ENCODE data around the gene STRADA.
A peak's percentile ranks its signal among the peaks of the same experiment; 100 is the strongest.

Gene STRADA, protein sequence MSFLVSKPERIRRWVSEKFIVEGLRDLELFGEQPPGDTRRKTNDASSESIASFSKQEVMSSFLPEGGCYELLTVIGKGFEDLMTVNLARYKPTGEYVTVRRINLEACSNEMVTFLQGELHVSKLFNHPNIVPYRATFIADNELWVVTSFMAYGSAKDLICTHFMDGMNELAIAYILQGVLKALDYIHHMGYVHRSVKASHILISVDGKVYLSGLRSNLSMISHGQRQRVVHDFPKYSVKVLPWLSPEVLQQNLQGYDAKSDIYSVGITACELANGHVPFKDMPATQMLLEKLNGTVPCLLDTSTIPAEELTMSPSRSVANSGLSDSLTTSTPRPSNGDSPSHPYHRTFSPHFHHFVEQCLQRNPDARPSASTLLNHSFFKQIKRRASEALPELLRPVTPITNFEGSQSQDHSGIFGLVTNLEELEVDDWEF

DNA sequence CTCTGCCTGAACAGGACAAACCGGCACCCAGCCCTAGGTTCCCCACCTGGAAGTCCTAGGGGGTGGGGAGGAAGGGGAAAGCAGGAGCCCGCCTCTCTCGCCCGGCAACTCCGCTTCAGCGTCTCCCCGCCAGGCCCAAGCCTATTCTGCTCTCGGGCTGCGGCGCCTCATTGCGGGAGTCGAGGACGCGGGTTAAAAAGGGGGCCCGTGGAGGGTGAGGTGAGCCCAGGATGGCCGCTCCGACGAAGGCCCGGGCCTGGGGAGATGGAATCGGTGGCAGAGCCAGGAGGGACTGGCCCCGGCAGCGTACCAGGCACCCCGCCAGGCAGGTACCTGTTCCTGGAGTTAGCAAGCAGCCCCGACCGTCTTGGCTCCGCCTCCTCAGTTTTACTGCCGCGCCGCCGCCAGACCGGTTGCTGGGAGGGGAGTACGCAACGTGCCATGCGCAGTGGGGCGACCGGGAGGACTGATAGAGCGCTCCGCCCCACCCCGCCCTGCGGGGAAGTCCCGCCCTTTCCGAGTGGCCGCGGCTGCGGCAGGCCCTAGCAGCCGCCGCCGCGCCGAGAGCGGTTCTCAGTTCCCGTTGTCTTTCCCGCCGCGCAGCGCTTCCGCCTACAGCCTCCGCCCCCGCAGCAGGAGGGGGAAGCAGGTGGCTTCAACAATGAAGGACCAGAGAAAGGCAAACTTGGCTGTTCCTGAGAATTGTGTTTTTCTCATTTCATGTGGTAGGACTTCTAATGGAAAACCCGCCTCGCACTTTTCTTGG is at the start of gene STRADA:
Gene STRADA (minus strand): TSS at position 392 of the 766 bp plus-strand sequence. CDS start 13,430 bp downstream, outside the sequence.
- DNase-seq = peak; percentile 99
- in situ Hi-C loops (cut with MboI; ENCODE audit: low pct_unique_long_range_greater_than_20kb, low sequenced_read_pairs) = no loop called here

DNA sequence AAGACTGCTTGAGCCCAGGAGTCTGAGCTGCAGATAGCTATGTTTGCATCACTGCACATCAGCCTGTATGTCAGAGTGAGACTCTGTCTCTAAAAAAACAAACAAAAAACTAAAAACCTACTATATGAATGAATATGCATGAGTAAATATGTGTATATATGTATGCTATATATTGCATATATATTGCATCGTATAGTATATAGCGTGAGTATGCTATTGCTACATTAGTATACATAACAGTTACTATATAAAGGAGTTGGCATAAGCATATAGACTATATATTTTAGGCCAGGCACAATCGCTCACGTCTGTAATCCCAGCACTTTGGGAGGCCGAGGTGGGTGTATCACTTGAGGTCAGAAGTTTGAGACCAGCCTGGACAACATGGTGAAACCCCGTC is 48.5 kb upstream of the STRADA start:
- DNase-seq = no peak
- in situ Hi-C loops (cut with MboI; ENCODE audit: low pct_unique_long_range_greater_than_20kb, low sequenced_read_pairs) = no loop called here

DNA sequence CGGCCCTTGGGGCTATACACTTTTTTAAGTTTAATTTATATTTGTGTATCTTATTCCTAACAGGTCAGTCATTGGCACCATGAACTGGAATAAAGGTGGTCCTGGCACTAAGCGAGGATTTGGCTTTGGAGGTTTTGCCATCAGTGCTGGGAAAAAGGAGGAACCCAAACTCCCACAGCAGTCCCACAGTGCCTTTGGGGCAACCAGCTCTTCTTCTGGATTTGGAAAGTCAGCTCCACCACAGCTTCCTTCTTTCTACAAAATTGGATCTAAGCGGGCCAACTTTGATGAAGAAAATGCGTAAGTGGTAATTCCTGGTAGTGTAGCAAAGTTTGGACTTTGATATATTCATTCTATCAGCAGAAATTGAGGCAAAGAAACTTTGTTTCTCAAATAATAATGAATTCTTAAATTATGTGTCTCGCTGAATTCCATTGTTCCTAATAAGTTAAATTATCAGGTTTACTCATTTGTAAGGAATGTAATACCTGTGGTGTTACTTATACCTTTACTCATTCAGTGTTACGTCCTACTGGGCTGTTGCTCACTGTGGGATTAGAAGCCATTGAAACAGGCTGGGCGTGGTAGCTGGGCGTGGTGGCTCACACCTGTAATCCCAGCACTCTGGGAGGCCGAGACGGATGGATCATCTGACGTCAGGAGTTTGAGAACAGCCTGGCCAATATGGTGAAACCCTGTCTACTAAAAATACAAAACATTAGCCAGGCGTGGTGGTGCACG is 45.5 kb upstream of the STRADA start:
- no peak for DNase-seq
- in situ Hi-C loops (cut with MboI; ENCODE audit: low pct_unique_long_range_greater_than_20kb, low sequenced_read_pairs) = no loop called here

DNA sequence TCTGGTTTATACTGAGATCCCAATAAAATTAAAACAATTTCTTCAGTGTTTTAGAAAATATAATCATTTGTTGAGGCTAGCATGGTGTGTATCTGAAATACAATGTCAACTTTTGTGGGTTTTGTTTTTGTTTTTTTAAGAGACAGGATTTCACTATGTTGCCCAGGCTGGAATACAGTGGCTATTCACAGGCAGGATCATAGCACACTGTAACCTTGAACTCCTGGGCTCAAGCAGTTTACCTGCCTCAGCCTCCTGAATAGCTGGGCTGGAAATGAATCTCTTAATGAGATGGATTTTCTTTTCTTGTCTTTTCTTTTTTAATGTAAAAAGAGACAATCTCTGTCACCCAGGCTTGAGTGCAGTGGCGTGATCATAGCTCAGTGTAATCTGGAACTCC is 44.5 kb upstream of the STRADA start:
- DNase-seq = no peak
- in situ Hi-C loops (cut with MboI; ENCODE audit: low pct_unique_long_range_greater_than_20kb, low sequenced_read_pairs) = no loop called here

DNA sequence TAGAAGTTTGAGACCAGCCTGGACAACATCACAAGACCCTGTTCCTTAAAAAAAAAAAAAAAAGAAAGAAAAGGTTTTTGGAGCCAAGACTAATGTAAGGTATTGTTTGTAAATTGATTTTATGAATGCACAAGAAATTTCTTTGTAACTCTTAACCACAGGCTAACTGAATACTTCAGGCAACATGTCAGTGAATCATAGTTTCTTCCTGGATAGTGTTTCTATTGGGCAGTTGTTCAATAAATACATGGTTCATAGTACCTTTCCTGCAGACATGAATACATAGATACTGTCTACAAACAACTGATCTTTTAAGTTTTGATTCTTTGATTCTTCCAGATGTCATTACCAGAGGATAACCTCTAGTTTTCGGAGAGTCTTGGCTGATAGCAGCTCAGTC is 44.0 kb upstream of the STRADA start:
- in situ Hi-C loops (cut with MboI; ENCODE audit: low pct_unique_long_range_greater_than_20kb, low sequenced_read_pairs) = no loop called here
- no peak for DNase-seq

DNA sequence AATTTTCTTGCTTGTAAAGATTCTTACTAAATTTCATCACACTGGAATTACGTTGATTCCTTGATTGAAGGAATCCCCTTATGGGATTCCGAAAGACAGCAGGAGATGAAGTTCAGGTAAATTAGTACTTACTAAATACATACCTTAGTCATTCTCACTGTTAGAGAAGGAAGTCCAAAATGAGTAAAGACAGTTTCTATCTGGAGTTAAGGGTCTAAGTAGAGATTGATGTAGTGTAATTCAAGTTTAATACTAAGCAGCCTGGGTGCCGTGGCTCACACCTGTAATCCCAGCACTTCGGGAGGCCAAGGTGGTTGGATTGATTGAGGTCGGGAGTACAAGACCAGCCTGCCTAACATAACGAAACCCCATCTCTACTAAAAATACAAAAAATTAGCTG is 41.9 kb upstream of the STRADA start:
- in situ Hi-C loops (cut with MboI; ENCODE audit: low pct_unique_long_range_greater_than_20kb, low sequenced_read_pairs) = no loop called here
- DNase-seq = no peak

DNA sequence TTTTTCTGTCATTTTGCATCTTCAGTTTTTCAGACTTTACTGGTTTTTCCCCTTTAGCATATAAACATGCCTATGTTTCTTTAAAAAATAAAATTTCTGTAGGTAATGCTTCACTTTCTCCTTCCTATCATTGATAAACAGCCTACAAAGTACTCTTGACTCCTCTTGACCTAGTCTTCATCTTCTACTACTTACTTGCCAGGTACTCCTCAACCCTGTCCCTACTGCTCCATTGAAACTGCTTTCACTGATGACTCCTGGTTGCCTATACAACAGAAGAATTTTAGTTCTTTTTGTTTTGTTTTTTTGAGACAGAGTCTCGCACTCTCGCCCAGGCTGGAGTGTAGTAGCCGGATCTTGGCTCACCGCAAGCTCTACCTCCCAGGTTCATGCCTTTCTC is 39.3 kb upstream of the STRADA start:
- in situ Hi-C loops (cut with MboI; ENCODE audit: low pct_unique_long_range_greater_than_20kb, low sequenced_read_pairs) = no loop called here
- no peak for DNase-seq

DNA sequence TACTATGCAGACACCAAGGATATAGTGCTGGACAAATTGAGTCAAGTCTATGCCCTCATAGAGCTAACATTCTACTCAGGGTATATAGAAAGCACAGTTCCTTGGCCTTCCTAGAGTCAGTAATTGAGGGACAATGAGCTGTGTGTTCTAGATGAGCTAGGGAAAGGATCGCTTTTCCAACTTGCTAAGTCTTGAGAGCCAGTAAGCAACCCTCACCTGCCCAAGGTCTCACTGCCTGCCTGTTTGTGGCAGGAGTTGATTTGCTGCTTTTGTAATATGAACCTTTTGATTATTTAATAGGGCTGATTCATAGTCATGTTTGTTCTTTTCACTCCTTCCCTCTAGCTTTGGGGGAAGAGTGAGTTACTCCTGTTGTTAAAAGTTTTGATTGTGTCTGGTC is 38.9 kb upstream of the STRADA start:
- in situ Hi-C loops (cut with MboI; ENCODE audit: low pct_unique_long_range_greater_than_20kb, low sequenced_read_pairs) = no loop called here
- DNase-seq = no peak

DNA sequence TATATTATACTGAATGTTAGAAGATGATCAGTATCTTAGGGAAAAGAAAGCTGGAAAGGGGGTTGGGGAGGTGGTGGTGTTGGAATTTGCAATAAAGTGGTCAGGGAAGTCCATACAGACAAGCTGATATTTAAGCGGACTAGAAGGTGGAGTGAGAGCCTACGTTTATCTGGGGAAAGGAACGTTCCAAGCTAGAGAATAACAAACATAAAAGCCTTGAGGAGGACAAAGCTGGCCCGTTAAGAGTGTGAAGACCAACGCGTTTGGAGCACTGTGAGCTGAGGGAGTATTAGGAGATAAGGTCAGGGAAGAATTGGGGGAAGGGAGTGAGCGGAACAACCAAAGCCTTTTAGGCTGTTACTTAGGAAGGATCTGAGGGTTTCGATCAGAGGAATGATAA is 33.8 kb upstream of the STRADA start:
- in situ Hi-C loops (cut with MboI; ENCODE audit: low pct_unique_long_range_greater_than_20kb, low sequenced_read_pairs) = no loop called here
- DNase-seq = no peak

DNA sequence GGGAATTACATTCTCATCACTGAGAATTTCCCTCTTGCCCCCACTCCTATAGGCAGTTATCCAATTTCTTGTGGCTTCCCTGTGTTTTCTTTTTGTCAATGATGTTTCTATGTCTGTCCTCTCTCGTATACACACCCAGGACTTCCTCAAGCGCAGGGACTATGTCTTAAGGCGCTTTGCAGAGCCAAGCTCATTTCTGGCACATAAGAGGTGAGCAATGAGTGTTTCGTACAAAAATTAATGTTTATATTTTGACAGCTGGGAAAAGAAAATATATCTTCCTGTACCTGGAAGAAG is 33.3 kb upstream of the STRADA start:
- in situ Hi-C loops (cut with MboI; ENCODE audit: low pct_unique_long_range_greater_than_20kb, low sequenced_read_pairs) = no loop called here

DNA sequence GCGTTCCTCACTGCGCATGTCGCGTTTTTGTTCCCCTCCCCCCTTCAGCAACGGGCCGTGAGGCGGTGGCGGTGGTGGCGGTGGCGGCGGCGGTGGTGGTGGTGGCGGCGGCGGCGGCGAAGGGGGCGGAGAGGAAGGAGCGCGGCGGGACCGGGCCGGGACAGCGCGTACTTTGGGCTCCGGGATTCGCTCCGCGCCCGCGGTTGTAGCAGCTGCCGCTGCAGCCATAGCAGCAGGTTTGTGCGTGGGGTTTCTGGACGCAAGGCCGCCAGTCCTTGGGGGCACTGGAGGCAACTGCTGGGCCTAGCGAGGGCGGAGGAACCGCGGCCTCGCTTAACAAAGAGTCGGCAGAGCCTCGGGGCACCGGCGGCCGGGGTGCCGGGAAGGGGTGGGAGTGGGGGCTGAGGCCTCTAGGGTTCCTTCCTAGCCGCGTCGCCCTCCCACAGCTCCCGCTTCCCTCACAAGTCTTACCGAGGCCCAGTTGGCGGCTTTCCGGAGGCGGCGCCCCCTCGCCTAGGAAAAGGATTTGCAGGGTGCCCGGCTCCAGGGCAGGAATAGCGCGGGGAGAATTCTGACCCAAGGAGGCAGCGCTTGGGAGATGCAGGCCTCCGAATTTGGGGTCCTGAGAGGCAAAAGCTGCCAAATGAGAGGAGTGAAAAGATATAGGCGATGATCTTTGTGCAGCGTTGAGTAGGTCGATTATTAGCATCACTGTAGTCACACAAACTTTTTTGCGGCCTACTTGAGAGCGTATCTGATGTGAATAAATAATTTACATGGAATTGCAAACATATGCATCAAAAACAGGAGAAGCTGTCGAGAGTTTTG is 32.8 kb upstream of the STRADA start, which contains the start of gene DDX42:
Gene DDX42 (plus strand): TSS at position 30 of the 828 bp plus-strand sequence. CDS start 12,880 bp downstream, outside the sequence.
- in situ Hi-C loops (cut with MboI; ENCODE audit: low pct_unique_long_range_greater_than_20kb, low sequenced_read_pairs) = no loop called here
- peak; percentile 42 for DNase-seq

More for the DNA sequence above, 33.3 kb upstream of the STRADA start:
- DNase-seq = peak; percentile 55

DNA sequence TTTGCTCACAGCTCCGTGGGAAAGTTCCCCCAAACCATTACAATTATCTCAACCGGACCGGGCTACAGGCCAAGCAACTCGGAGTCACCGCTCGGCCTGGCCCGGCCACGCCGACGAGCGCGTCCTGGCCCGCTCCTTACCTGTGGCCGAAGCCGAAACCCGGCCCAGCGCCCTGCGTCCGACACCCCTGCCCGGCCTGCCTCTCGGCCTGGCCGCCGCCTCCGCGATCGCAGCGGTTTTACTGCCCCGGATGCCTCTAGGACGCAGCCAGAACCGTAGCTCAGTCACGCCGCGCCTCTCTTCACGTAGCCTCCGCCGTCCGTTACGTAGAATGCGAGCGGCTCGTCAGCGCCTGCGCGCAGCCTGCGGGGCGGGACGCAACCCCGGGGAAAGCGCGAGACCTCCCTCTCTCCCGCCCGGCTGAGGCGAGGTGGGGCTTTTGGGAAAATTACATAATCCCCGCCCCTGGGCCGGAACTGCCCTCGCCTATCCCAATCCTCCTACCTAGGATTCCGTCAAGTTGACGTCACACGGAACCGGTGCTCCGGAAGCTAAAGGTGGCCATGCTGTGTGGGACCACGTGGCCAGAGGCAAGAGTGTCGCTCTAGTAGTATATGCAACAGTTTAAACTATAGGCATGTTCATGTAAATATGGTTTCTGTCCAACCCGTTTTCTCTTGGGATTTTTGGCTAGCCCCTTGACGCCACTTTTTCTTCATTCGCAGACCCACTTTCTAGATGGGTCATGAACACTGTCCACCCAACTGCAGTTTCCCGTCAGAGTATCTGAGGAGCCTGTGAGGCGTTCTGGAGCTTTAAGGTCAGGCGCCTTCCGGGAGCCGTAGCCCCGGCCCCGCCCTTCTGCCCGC is 31.9 kb upstream of the STRADA start, which contains the start of gene CCDC47:
Gene CCDC47 (minus strand): TSS at position 326 of the 869 bp plus-strand sequence. CDS start 7,422 bp downstream, outside the sequence.
- in situ Hi-C loops (cut with MboI; ENCODE audit: low pct_unique_long_range_greater_than_20kb, low sequenced_read_pairs) = no loop called here

DNA sequence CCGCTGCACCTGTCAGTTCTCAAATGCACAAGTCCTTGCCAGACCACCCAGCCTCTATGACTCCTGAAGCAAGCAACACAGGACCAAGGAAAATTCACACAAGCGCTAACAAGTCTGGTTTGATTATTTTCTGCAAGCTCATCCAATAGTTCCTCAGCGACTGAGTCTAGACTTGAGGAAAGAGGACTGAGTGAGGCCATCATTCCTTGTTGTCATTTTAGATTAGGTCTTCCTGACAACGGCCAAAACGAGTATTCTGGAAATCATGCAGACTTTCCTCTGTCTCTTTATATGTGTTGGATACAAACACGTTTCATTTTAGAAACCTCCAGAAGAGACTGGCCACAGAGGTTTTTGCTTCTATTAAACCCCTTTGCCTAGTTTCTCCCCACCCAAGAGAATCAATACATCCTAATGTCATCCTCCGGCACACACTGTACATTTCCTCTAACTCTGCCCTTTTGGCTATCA is 31.2 kb upstream of the STRADA start:
- DNase-seq = peak; percentile 39
- in situ Hi-C loops (cut with MboI; ENCODE audit: low pct_unique_long_range_greater_than_20kb, low sequenced_read_pairs) = no loop called here

More for the DNA sequence above, 31.9 kb upstream of the STRADA start, which contains the start of gene CCDC47:
- DNase-seq = peak; percentile 100

DNA sequence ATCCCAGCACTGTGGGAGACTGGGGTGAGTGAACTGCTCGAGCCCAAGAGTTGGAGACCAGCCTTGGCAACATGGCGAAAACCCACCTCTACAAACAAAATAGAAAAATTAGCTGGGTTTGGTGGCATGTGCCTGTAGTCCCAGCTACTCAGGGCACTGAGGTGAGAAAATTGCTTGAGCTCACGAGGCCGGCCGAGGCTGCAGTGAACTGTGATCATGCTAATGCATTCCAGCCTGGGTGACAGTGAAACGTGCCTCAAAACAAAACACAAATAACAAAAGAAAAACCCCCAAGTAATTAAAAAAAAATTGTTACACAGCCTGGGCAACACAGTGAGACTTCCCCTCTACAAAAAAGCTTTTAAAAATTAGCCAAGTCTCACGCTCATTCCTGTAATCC is 26.8 kb upstream of the STRADA start:
- in situ Hi-C loops (cut with MboI; ENCODE audit: low pct_unique_long_range_greater_than_20kb, low sequenced_read_pairs) = no loop called here
- no peak for DNase-seq

DNA sequence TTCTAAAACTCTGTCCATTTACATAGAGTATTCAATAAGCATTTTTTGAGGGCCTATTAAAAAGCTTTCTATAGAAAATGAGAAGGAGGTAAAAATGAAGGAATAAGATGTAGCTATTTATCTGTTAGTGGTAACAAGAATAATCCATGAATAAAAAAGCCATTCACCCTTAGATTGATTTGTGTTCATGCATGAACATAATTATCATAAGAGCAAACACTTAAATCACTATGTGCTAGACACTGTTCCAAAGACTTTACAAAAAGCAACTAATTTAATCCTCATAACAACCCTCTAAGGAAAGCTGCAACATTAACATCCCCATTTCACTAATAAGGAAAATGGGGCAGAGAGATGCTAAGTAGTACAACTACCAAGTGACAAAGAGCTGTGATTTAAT is 25.2 kb upstream of the STRADA start:
- in situ Hi-C loops (cut with MboI; ENCODE audit: low pct_unique_long_range_greater_than_20kb, low sequenced_read_pairs) = no loop called here

DNA sequence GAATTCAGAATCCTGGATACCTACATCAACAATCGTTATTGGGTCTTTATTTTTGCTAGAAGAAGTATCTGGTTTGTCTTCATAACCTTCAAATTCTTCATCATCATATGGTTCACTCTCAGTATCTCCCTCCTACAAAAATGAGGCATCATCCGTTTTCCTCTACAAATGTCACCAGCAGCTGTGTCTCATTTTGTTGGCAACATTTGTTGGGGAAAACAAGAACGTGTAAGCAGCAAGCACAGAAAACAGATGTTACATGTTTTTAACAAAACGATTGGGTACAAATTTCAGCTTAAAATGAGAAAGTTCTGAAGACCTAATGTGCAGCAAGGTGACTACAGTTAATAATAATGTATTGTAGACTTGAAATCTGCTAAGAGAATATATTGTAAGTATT is 23.1 kb upstream of the STRADA start:
- DNase-seq = no peak
- in situ Hi-C loops (cut with MboI; ENCODE audit: low pct_unique_long_range_greater_than_20kb, low sequenced_read_pairs) = no loop called here

More for the DNA sequence above, 25.2 kb upstream of the STRADA start:
- no peak for DNase-seq

DNA sequence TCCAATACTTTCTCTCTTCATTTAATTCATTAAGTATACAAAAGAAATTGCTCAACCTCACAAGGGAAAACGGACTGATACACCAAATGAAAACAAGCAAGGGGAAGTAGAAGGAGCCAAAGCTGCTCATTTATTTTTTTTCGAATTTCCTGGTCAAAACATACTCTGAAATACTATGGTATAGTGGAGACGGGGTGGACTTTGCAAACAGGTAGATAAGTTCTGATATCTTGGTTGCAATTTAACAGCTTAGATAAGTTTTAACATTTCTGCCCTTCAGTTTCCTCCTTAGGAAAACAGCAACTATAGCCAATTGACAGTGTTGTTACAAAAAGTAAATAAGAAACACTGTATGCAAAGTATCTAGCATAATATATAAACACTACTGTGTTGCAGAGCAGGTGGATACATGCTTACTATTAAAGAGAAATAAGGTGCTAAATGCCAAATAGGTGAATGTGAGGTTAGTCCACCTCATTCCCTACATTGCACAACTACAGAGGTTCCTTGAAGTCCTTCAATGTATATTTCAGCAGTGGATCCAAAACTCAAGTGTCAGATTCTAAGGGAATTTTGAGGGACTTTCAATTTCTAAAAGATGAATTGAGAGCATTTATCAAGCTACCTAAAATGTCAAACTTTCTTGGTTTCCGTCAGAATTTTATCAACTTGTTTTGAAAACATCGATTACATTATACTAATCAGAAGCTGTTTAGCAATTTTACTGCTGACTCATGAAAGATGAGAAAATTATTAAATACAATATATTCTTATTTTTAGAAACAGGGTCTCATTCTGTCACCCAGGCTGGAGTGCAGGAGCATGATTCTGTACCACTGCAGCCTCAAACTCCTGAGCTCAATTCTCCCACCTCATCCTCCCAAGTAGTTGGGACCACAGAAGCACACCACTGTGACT is 20.8 kb upstream of the STRADA start:
- DNase-seq = no peak
- in situ Hi-C loops (cut with MboI; ENCODE audit: low pct_unique_long_range_greater_than_20kb, low sequenced_read_pairs) = no loop called here

Measured in KBM-7 (cell line).